PC-3 (cell line): Measurements from ENCODE around the gene EEF1B2.

Source experiments
- EZH2 ChIP-seq: fragments of 300-600 bp; sonication (generic); IDR thresholded peaks from one replicate; pipeline ENCODE4 v1.6.1; 2017; ENCODE audit warnings: antibody characterized with exemption, mild to moderate bottlenecking, low read length; ENCODE audit not compliant: unreplicated experiment
- EZH2phosphoT487 ChIP-seq: fragments of 300-600 bp; sonication (generic); IDR thresholded peaks from 2 replicates; pipeline ENCODE4 v1.6.1; 2018; ENCODE audit warnings: mild to moderate bottlenecking, antibody characterized with exemption, low read length, borderline replicate concordance
- TF ChIP-seq, protein P1 (sequence below): fragments of 300-600 bp; sonication (generic); conservative IDR thresholded peaks from 2 replicates; pipeline ENCODE4 v1.5.1; 2017; ENCODE audit warnings: antibody characterized with exemption, low read depth, mild to moderate bottlenecking, low read length

DNA sequence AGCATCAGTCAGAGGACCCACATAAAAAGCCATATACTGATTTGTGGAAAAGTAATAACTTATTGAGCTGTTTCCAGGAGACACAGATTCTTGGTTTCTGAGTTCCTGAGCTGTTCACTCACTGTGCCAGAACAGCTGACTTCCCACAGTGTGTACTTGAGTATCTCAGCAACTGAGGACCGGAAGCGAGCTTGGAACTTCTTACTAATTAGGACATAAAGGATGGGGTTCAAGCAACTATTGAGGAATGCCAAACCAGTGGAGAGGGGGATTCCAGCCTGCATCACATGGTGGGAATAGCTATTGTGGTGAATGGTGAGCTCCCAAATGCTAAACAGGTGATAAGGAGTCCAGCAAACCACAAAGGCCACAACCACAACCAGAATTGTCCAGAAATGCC lies 16.4 kb downstream of the EEF1B2 start:
- TF ChIP-seq, protein P1, sequence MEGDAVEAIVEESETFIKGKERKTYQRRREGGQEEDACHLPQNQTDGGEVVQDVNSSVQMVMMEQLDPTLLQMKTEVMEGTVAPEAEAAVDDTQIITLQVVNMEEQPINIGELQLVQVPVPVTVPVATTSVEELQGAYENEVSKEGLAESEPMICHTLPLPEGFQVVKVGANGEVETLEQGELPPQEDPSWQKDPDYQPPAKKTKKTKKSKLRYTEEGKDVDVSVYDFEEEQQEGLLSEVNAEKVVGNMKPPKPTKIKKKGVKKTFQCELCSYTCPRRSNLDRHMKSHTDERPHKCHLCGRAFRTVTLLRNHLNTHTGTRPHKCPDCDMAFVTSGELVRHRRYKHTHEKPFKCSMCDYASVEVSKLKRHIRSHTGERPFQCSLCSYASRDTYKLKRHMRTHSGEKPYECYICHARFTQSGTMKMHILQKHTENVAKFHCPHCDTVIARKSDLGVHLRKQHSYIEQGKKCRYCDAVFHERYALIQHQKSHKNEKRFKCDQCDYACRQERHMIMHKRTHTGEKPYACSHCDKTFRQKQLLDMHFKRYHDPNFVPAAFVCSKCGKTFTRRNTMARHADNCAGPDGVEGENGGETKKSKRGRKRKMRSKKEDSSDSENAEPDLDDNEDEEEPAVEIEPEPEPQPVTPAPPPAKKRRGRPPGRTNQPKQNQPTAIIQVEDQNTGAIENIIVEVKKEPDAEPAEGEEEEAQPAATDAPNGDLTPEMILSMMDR, result no peak
- TF ChIP-seq EZH2, result no peak
- no peak for TF ChIP-seq EZH2phosphoT487
